Skeletal muscle satellite cell (primary cell): ENCODE results near the gene ZNF311.

Source experiments
- H3K27me3 ChIP-seq: 2 replicates; pipeline ENCODE4 v1.7.0; 2013; ENCODE audit warnings: low read length; ENCODE audit not compliant: control insufficient read depth, insufficient read depth
- H3K36me3 ChIP-seq: 2 replicates; pipeline ENCODE4 v1.7.0; 2013; ENCODE audit warnings: mild to moderate bottlenecking, control low read depth, low read length; ENCODE audit not compliant: insufficient read depth
- H3K4me1 ChIP-seq: 2 replicates; pipeline ENCODE4 v1.7.0; 2013; ENCODE audit warnings: low read length; ENCODE audit not compliant: control insufficient read depth, insufficient read depth
- H3K4me2 ChIP-seq: 2 replicates; pipeline ENCODE4 v1.7.0; 2013; ENCODE audit warnings: mild to moderate bottlenecking, low read length
- H3K4me3 ChIP-seq: 2 replicates; pipeline ENCODE4 v1.7.0; 2013; ENCODE audit warnings: low read length
- H3K9ac ChIP-seq: 2 replicates; pipeline ENCODE4 v1.7.0; 2013; ENCODE audit warnings: mild to moderate bottlenecking, low read depth, low read length, moderate library complexity
- H3K9me3 ChIP-seq: replicated peaks from 2 replicates; pipeline ENCODE4 v1.7.0; 2013; ENCODE audit warnings: mild to moderate bottlenecking, control low read depth, low read length
- small RNA-seq: library from RNA; depleted of rRNA; stranded (forward); fragments of <200 nt; gene quantifications from one replicate; pipeline ENCODE3, GENCODE V24; 2012

The ZNF311 gene

DNA sequence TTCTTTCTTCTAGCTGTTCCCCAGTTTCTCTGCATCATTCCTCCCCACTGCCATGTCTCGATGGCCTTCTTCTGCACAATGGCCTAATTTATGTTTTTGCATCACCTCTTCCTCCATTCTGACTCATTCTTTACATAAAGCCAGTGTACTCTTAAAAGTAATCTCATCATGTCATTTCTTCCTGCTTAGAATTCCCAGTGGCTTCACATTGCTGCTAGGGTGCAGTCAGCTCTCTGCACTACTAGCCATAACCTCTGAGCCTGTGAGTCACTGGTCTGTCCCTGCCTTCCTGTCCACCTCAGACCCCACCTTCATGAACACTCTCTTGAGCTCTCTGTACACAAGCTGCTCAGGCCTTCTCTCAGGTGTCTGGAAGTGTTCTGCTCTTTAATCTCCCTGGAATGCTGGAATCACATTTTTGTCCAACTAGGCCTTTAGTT, 57.3 kb downstream of the ZNF311 start:
- Histone ChIP-seq H3K4me3 (no peak overlapping the region), H3K9me3 (no peaks in the 10 kb centered on the region), H3K9ac (no peak overlapping the region), H3K4me2 (no peak overlapping the region), H3K27me3 (no peaks in the 10 kb centered on the region), H3K4me1 (peaks cover 9% of the 10 kb centered on the region), H3K36me3 (no peaks in the 10 kb centered on the region)

DNA sequence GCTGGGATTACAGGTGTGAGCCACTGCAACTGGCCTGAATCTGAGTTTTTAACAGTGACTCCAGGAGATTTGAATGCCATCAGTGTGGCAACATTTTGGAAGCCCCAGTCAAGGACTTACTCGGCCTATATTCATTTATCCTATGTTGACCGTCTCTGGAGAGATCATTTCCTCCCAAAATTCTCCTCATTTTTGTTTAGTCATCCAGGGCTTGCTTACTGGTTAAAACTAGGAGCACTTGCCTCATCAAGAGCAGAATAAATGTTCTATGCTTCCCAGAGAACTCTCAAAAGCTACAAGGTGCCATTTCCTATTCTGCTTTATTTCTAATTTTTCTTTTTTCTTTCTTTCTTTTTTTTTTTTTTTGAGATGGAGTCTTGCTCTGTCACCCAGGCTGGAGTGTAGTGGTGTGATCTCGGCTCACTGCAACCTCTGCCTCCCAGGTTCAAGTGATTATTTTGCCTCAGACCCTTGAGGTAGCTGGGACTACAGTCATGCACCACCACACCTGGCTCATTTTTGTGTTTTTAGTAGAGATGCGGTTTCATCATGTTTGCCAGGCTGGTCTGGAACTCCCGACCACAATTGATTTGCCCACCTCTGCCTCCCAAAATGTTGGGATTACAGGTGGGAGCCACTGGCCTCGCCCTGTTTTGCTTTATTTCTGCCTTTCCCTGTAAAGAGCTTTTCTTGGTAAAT, 57.9 kb downstream of the ZNF311 start:
- H3K4me1 ChIP-seq, result peaks cover 9% of the 10 kb centered on the region
- H3K27me3 ChIP-seq, result no peaks in the 10 kb centered on the region
- no peaks in the 10 kb centered on the region for H3K36me3 ChIP-seq
- no peak overlapping the region for H3K4me2 ChIP-seq
- H3K4me3 ChIP-seq, result no peak overlapping the region
- H3K9me3 ChIP-seq, result no peaks in the 10 kb centered on the region
- H3K9ac ChIP-seq, result no peak overlapping the region

DNA sequence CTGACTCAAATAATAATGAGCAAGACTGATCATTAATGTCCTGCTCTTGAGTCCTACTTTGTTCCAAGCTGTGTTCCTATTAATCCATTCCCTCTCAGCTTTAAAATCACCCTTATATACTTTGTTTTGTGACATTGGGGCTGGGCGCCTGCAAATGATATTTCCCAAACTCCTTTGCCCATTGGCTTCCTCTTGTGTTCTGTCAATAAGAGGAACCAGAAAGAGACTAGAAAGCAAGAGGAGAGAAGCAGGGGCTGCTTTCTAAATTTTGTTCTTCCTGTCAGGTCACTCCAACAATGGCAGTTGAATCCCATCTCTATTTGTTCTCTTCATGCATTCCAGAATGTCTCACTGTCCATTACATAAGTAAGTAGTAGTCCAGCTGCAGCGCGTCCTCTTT, 59.8 kb downstream of the ZNF311 start:
- Histone ChIP-seq H3K4me3 (no peak overlapping the region), H3K4me1 (peaks cover 9% of the 10 kb centered on the region), H3K36me3 (no peaks in the 10 kb centered on the region)

More for the DNA sequence above, 59.8 kb downstream of the ZNF311 start:
- no peaks in the 10 kb centered on the region for H3K27me3 ChIP-seq
- no peak overlapping the region for H3K9ac ChIP-seq
- no peak overlapping the region for H3K4me2 ChIP-seq
- H3K9me3 ChIP-seq, result no peaks in the 10 kb centered on the region

Small RNA genes lying within 50 kb of the gene (small RNA-seq; reads per million reads assigned to genes)
- 0.49 reads per million for gene RN7SL471P
